GM12874 (cell line): Measurements from ENCODE around the gene ARID3A.
A peak's percentile ranks its signal among the peaks of the same experiment; 100 is the strongest.

ENCODE experiments used
- TF ChIP-seq, protein P1 (sequence below): IDR thresholded peaks from 2 replicates; pipeline ENCODE4 v1.5.1; 2011; ENCODE audit warnings: low read depth, mild to moderate bottlenecking, control low read depth, low read length, moderate library complexity; ENCODE audit not compliant: insufficient read depth

Gene ARID3A

DNA sequence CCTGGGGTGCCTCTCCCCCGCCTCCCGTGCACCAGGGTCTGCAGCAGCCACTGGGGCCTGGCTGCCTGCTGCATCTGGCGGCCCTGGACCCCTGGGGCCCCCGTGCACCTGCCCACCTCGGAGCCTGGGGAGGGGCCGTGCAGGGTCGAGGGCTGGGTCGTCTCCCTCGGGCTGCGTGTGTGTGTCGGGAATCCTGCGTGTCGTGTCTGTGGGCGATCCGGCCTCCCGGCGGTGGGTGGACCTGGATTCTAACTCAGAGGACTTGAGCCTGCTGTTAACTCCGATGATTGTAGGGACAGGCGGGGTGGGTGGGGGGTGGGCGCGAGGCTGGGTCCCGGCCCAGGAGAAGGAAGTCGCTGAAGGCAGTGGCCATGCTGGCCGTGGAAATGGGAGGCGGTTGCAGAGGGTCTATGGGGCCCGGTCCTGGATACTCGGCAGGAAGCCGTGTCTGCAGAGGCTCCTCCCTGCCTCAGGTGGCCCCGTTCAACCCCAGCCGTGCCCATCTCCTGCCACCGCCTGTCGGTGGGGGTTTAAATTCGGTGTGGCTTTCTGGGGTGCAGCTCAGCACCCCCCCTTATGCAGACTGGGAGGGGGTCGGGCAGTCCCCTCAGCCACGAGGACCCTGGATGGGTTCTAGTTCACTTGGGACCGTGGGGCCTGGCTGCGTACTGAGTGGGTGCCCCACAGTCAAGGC lies 48.9 kb downstream of the ARID3A start:
- TF ChIP-seq, protein P1, sequence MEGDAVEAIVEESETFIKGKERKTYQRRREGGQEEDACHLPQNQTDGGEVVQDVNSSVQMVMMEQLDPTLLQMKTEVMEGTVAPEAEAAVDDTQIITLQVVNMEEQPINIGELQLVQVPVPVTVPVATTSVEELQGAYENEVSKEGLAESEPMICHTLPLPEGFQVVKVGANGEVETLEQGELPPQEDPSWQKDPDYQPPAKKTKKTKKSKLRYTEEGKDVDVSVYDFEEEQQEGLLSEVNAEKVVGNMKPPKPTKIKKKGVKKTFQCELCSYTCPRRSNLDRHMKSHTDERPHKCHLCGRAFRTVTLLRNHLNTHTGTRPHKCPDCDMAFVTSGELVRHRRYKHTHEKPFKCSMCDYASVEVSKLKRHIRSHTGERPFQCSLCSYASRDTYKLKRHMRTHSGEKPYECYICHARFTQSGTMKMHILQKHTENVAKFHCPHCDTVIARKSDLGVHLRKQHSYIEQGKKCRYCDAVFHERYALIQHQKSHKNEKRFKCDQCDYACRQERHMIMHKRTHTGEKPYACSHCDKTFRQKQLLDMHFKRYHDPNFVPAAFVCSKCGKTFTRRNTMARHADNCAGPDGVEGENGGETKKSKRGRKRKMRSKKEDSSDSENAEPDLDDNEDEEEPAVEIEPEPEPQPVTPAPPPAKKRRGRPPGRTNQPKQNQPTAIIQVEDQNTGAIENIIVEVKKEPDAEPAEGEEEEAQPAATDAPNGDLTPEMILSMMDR = no peak

GRCh38 chr19:976476-976875 lies 50.6 kb downstream of the ARID3A start:
- TF ChIP-seq, protein P1 = no peak

GRCh38 chr19:977058-977464 lies 51.2 kb downstream of the ARID3A start:
- TF ChIP-seq, protein P1 = no peak

GRCh38 chr19:979318-979741 lies 53.5 kb downstream of the ARID3A start:
- TF ChIP-seq, protein P1 = no peak

DNA sequence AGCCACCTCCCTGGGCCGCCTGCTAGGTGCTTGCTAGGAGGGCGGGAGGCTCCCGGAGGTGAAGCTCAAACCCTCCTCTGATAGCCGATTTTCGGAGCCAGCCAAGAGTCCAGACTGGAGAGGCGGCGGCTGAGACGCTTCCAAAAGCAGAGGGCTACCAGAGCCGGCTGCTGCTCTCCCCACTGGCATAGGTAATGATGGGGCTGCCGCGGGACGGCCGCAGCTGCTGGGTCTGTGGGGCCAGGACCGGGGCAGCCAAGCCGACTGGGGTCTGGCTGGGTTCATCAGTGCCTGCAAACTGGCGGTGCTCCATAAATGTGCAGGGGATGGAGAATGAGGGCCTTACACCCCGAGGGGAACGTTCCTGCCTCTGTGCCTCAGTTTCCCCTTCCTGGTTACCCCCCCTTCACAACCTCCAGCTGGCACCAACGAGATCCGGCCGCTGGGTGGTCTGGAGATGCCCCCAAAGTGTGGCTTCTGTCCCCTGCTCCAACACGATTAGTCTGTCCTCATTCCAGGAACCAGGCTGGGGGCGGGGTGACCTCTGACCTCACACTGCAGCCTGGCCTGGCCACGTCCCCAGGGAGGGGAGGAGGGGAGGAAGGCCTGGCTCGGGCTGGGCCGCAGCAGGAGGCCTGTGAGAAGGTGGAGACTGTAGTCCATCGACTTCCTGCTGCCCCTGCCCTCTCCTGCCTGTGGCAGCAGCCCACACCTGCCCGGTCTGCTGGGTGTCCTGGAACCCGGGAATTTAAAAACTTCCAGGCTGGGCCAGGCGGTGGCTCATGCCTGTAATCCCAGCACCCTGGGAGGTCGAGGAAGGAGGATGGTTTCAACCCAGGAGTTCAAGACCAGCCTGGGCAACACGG lies 54.5 kb downstream of the ARID3A start:
- TF ChIP-seq, protein P1 = no peak

DNA sequence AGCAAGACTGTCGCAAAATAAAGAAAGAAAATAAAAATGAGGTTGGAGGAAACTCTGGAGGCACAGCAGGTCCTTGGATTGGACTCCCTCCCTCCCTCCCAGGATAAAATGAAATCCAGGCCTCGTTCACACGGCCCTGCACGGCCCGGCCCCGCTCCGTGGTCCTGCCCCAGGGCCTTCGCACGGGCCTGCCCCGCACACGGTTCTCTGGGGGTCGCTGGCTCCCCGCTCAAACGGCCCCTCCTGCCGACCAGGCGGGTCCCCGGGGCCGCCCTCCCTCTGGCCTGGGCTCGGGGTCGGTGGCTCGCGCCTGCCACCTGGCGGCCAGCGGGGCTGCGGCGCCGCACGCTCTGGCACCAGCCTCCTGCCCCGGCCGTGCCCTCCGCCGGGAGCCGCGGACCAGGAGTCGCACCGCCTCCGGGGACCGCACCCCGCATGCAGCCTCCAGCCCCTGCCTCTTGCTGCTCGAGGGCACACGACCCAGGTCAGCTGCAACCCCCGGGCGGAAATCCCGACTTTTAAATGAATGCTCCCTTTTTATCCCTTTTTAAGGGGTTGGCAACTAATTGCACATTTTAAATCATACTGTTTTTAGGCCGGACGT lies 56.8 kb downstream of the ARID3A start:
- TF ChIP-seq, protein P1 = peak; percentile 94
